SK-N-MC (cell line): ENCODE results near the gene MTCL1.

Source experiments
- DNase-seq: peaks from one replicate; pipeline ENCODE4 v3.0.0-alpha.2; 2011; ENCODE audit warnings: low read depth, low spot score
- H3K27ac ChIP-seq: fragments of 200-600 bp; sonication (generic); 2 replicates; pipeline ENCODE4 v1.5.1; 2016; ENCODE audit warnings: mixed run types
- H3K36me3 ChIP-seq: fragments of 200-600 bp; sonication (generic); 2 replicates; pipeline ENCODE4 v1.6.1; 2017; ENCODE audit warnings: antibody characterized with exemption, low read length, mixed read lengths; ENCODE audit not compliant: insufficient read depth
- H3K4me3 ChIP-seq: fragments of 200-600 bp; sonication (generic); 2 replicates; pipeline ENCODE4 v1.5.1; 2016
- H3K9ac ChIP-seq: fragments of 200-600 bp; sonication (generic); 2 replicates; pipeline ENCODE4 v1.8.0; 2017; ENCODE audit warnings: mixed run types, mixed read lengths; ENCODE audit not compliant: insufficient read length
- H3K9me3 ChIP-seq: fragments of 200-600 bp; sonication (generic); 2 replicates; pipeline ENCODE4 v1.6.1; 2017; ENCODE audit warnings: low read depth, mild to moderate bottlenecking, antibody characterized with exemption, low read length, moderate library complexity, mixed read lengths
- EZH2 ChIP-seq: fragments of 200-600 bp; sonication (generic); IDR thresholded peaks from one replicate; pipeline ENCODE4 v1.6.1; 2017; ENCODE audit warnings: antibody characterized with exemption
- FOXP2 ChIP-seq: optimal IDR thresholded peaks from 2 replicates; pipeline ENCODE3; 2011; ENCODE audit warnings: mild to moderate bottlenecking, moderate library complexity; ENCODE audit not compliant: insufficient read depth; ENCODE audit errors: extremely low read length, control extremely low read depth
- POLR2AphosphoS5 ChIP-seq: IDR thresholded peaks from 2 replicates; pipeline ENCODE4 v1.6.1; 2012; ENCODE audit warnings: mild to moderate bottlenecking, low read depth, low read length, borderline replicate concordance

MTCL1 gene

DNA sequence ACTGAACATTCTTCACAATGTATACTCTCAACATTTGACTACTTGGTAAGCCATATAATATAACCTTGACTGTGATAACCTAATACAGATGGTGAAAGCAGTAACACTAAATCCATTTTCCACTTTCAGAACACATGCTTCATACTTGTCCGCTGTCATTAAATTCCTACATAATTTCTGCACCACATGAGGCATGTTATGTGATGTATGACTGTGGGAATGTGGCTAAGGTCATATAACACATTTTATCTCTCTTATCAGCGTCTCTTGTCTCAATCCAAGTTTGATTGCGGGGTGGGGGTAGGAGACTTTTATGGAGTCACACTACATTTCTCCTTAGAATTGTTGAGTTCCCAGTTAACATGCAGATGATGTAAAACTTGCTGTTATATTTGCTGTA lies 110.9 kb downstream of the MTCL1 start:
- TF ChIP-seq FOXP2 (no peak), POLR2AphosphoS5 (no peak), EZH2 (no peak)
- DNase-seq, result no peak
- H3K4me3 ChIP-seq, result no peak overlapping the region
- no peaks in the 10 kb centered on the region for H3K36me3 ChIP-seq
- no peak overlapping the region for H3K9ac ChIP-seq
- no peaks in the 10 kb centered on the region for H3K9me3 ChIP-seq
- peak overlapping the region; percentile 42; the same call in 1 of the 2 replicates for H3K27ac ChIP-seq

DNA sequence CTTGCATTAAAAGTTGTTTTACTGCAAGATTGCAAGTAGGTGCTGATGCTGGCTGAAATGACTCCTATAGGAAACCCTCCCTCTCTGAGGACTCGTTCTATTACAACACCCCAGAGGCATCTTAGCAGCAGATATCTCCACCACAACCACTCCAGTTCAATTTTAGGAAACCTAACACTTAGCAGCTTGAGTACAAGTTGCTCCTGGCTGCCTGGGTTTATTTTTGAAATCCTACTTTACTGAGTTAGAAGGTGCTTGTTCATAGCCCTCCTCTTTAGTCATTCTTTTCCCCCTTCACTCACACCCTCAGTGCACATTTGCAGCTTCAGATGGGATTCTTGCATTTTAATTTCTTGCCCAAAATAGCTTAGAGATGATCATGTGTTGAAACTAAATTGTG lies 111.5 kb downstream of the MTCL1 start:
- H3K9ac ChIP-seq, result no peak overlapping the region
- H3K27ac ChIP-seq, result peak overlapping the region; percentile 42; the same call in 1 of the 2 replicates
- H3K36me3 ChIP-seq, result no peaks in the 10 kb centered on the region
- TF ChIP-seq EZH2 (no peak), POLR2AphosphoS5 (no peak), FOXP2 (no peak)
- H3K4me3 ChIP-seq, result no peak overlapping the region
- H3K9me3 ChIP-seq, result no peaks in the 10 kb centered on the region
- DNase-seq, result peak; percentile 10

- DNase-seq, result no peak
- no peak for TF ChIP-seq FOXP2
- no peak for TF ChIP-seq EZH2
- no peak for TF ChIP-seq POLR2AphosphoS5
- Histone ChIP-seq H3K36me3 (no peaks in the 10 kb centered on the region), H3K27ac (no peak overlapping the region), H3K9me3 (no peaks in the 10 kb centered on the region), H3K9ac (no peak overlapping the region), H3K4me3 (no peak overlapping the region)
Measured at GRCh38 chr18:8818982-8819381, 113.6 kb downstream of the MTCL1 start.

- H3K36me3 ChIP-seq, result no peaks in the 10 kb centered on the region
Measured at GRCh38 chr18:8820396-8821082, 115.2 kb downstream of the MTCL1 start.

GRCh38 chr18:8821083-8821465 lies 115.7 kb downstream of the MTCL1 start:
- Histone ChIP-seq H3K4me3 (no peak overlapping the region), H3K9ac (no peak overlapping the region), H3K9me3 (no peaks in the 10 kb centered on the region), H3K36me3 (no peaks in the 10 kb centered on the region), H3K27ac (no peak overlapping the region)
- DNase-seq, result no peak
- TF ChIP-seq POLR2AphosphoS5 (no peak), EZH2 (no peak), FOXP2 (no peak)

More at GRCh38 chr18:8820396-8821082, 115.2 kb downstream of the MTCL1 start:
- no peak overlapping the region for H3K4me3 ChIP-seq
- no peak overlapping the region for H3K9ac ChIP-seq
- no peaks in the 10 kb centered on the region for H3K9me3 ChIP-seq
- H3K27ac ChIP-seq, result no peak overlapping the region
- no peak for DNase-seq
- TF ChIP-seq EZH2 (no peak), FOXP2 (no peak), POLR2AphosphoS5 (no peak)

GRCh38 chr18:8821531-8821930 lies 116.2 kb downstream of the MTCL1 start:
- no peaks in the 10 kb centered on the region for H3K36me3 ChIP-seq

DNA sequence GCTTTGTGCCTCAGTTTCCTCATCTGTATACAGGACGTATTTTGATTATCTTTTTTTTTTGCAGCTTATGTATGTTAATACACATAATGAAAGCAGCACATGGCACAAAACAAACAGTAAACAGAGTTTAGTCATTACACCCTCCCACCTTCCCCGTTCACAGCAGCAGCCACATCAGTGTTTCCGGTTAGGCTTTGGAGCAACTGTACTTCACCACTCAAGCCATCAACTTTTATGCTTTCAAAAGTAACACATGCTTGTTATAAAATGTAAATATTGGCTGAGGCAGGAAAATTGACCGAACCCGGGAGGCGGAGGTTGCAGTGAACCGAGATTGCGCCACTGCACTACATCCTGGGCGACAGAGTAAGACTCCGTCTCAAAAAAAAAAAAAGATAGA lies 117.3 kb downstream of the MTCL1 start:
- H3K9me3 ChIP-seq, result no peaks in the 10 kb centered on the region
- H3K4me3 ChIP-seq, result no peak overlapping the region
- H3K9ac ChIP-seq, result no peak overlapping the region
- no peak overlapping the region for H3K27ac ChIP-seq
- H3K36me3 ChIP-seq, result no peaks in the 10 kb centered on the region
- no peak for TF ChIP-seq POLR2AphosphoS5
- no peak for TF ChIP-seq FOXP2
- TF ChIP-seq EZH2, result no peak
- no peak for DNase-seq

More at GRCh38 chr18:8821531-8821930, 116.2 kb downstream of the MTCL1 start:
- Histone ChIP-seq H3K4me3 (no peak overlapping the region), H3K27ac (no peak overlapping the region), H3K9ac (no peak overlapping the region), H3K9me3 (no peaks in the 10 kb centered on the region)
- no peak for TF ChIP-seq FOXP2
- TF ChIP-seq EZH2, result no peak
- TF ChIP-seq POLR2AphosphoS5, result no peak
- no peak for DNase-seq

DNA sequence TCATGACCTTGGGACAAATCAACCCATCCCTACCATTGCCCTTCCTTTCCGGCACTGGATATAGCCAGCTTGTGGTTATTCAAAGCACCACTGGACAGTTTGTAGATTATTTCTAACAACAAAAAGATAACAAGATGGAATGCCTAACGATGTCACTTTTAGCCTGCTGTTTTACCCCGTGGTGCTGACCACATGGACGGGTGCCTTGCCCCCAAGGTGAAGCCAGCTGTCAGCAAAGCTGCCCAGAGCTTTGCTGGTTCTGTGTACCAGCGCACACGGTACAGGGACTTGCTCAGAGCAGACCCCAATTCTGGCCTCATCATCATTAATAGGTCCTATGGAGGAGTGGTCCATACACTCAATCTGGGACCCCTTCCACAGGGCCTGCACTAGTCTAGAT lies 118.2 kb downstream of the MTCL1 start:
- H3K36me3 ChIP-seq, result no peaks in the 10 kb centered on the region

GRCh38 chr18:8824846-8825245 lies 119.5 kb downstream of the MTCL1 start:
- no peaks in the 10 kb centered on the region for H3K36me3 ChIP-seq
- H3K9ac ChIP-seq, result no peak overlapping the region
- no peak overlapping the region for H3K27ac ChIP-seq

More for the DNA sequence above, 118.2 kb downstream of the MTCL1 start:
- no peak overlapping the region for H3K4me3 ChIP-seq
- no peak overlapping the region for H3K9ac ChIP-seq
- DNase-seq, result no peak
- H3K27ac ChIP-seq, result no peak overlapping the region
- no peaks in the 10 kb centered on the region for H3K9me3 ChIP-seq
- TF ChIP-seq POLR2AphosphoS5 (no peak), FOXP2 (no peak), EZH2 (no peak)

More at GRCh38 chr18:8824846-8825245, 119.5 kb downstream of the MTCL1 start:
- no peak for TF ChIP-seq FOXP2
- TF ChIP-seq POLR2AphosphoS5, result no peak
- no peak for TF ChIP-seq EZH2
- H3K4me3 ChIP-seq, result no peak overlapping the region
- no peak for DNase-seq
- H3K9me3 ChIP-seq, result no peaks in the 10 kb centered on the region
